IMR-90 (cell line): Measurements from ENCODE around the gene GAGE12H.
"Not testable (repeated sequence)": the region's sequence is repeated elsewhere in the genome, so short reads cannot be mapped to it uniquely, and the experiment has no call there.

Experiments used
- CEBPB ChIP-seq: IDR thresholded peaks from 2 replicates; pipeline ENCODE4 v1.6.1; 2012; ENCODE audit warnings: low read depth, low read length, improper control_type of control experiment
- CHD1 ChIP-seq: IDR thresholded peaks from 2 replicates; pipeline ENCODE4 v1.6.1; 2012; ENCODE audit warnings: low read depth, low read length, improper control_type of control experiment
- CTCF ChIP-seq: conservative IDR thresholded peaks from 2 replicates; pipeline ENCODE4 v1.5.1; 2012; ENCODE audit warnings: mild to moderate bottlenecking, low read depth, low read length, improper control_type of control experiment
- USF2 ChIP-seq: fragments of 150-350 bp; IDR thresholded peaks from 2 replicates; pipeline ENCODE4 v1.6.1; 2017; ENCODE audit warnings: mild to moderate bottlenecking, antibody characterized with exemption, low read length, low read depth

- TF ChIP-seq CHD1, CTCF, USF2, CEBPB: not testable (repeated sequence)
These were observed 10.7 kb downstream of the GAGE12H start for GRCh38 chrX:49590488-49590887.
